Dermis microvascular lymphatic vessel endothelial cell (primary cell): Measurements from ENCODE around the gene ACSM5. TPM values are rescaled to one million over a fixed set of nuclear protein-coding genes. Genes with fewer than 3 reads are reported as not detected.
A peak's percentile ranks its signal among the peaks of the same experiment; 100 is the strongest.
"Not testable (repeated sequence)": the region's sequence is repeated elsewhere in the genome, so short reads cannot be mapped to it uniquely, and the experiment has no call there.

Experiments
- DNase-seq, 2 donors: peaks; one replicate each; pipeline versions ENCODE4 v3.0.0 to v3.0.0-alpha.2; 2010; ENCODE audit warnings: low read depth in 2 of 2
- total RNA-seq: library from RNA; depleted of rRNA; stranded (reverse); fragments of >200 nt; gene quantifications from 2 replicates; pipeline ENCODE4 v1.2.1, GENCODE V29; 2014

ACSM5 gene
- total RNA-seq, 1 donor from 2014 or later, result 1.3 TPM

GRCh38 chr16:20441859-20442258 is 32.5 kb downstream of the ACSM5 start:
- not testable (repeated sequence) for DNase-seq

- DNase-seq, result not testable (repeated sequence)
Measured at GRCh38 chr16:20446652-20447393, 37.5 kb downstream of the ACSM5 start.

- DNase-seq, result not testable (repeated sequence)
Measured at GRCh38 chr16:20451364-20451763, 42.0 kb downstream of the ACSM5 start, which contains the start of gene ACSM2A. Gene ACSM2A (plus strand): TSS chr16:20451521. CDS start chr16:20460115, 8,594 bp downstream.

GRCh38 chr16:20453633-20454032 is 44.3 kb downstream of the ACSM5 start:
- DNase-seq, result not testable (repeated sequence)

GRCh38 chr16:20459227-20459626 is 49.9 kb downstream of the ACSM5 start:
- DNase-seq, result not testable (repeated sequence)

GRCh38 chr16:20460313-20460712 is 51.0 kb downstream of the ACSM5 start:
- DNase-seq, result not testable (repeated sequence)

GRCh38 chr16:20468954-20469353 is 59.6 kb downstream of the ACSM5 start:
- not testable (repeated sequence) for DNase-seq

GRCh38 chr16:20469930-20470329 is 60.6 kb downstream of the ACSM5 start:
- not testable (repeated sequence) for DNase-seq

- not testable (repeated sequence) for DNase-seq
Measured at GRCh38 chr16:20470732-20471131, 61.4 kb downstream of the ACSM5 start.

GRCh38 chr16:20477188-20477744 is 67.9 kb downstream of the ACSM5 start:
- peak; percentile 34 to 76 for DNase-seq

GRCh38 chr16:20483989-20484388 is 74.7 kb downstream of the ACSM5 start:
- not testable (repeated sequence) for DNase-seq

GRCh38 chr16:20484726-20485125 is 75.4 kb downstream of the ACSM5 start:
- no peak for DNase-seq

- DNase-seq, result no peak
Measured at GRCh38 chr16:20485408-20485807, 76.1 kb downstream of the ACSM5 start.

Other genes starting within 250 kb of the ACSM5 start
- not detected in 2 replicates for gene GP2, start 82.0 kb upstream of the ACSM5 start, total RNA-seq
- not detected in 2 replicates for gene UMOD, start 56.8 kb upstream of the ACSM5 start, total RNA-seq
- gene PDILT, start 4.8 kb upstream of the ACSM5 start, total RNA-seq, result not detected in 2 replicates
- under 0.01 and 0.13 TPM in 2 replicates for gene ACSM2A, start 42.0 kb downstream of the ACSM5 start, total RNA-seq
- gene ACSM2B, start 166.8 kb downstream of the ACSM5 start, total RNA-seq, result 0.13 and 0.38 TPM in 2 replicates